CD4-positive, alpha-beta T cell treated with Interleukin-1 beta for 1 hour (primary cell): ENCODE measurements around the gene CCDC167.

ENCODE experiments used
- DNase-seq, 2 donors: peaks; one replicate each; pipeline ENCODE4 v3.0.0-alpha.2; 2020 to 2022

The CCDC167 gene

DNA sequence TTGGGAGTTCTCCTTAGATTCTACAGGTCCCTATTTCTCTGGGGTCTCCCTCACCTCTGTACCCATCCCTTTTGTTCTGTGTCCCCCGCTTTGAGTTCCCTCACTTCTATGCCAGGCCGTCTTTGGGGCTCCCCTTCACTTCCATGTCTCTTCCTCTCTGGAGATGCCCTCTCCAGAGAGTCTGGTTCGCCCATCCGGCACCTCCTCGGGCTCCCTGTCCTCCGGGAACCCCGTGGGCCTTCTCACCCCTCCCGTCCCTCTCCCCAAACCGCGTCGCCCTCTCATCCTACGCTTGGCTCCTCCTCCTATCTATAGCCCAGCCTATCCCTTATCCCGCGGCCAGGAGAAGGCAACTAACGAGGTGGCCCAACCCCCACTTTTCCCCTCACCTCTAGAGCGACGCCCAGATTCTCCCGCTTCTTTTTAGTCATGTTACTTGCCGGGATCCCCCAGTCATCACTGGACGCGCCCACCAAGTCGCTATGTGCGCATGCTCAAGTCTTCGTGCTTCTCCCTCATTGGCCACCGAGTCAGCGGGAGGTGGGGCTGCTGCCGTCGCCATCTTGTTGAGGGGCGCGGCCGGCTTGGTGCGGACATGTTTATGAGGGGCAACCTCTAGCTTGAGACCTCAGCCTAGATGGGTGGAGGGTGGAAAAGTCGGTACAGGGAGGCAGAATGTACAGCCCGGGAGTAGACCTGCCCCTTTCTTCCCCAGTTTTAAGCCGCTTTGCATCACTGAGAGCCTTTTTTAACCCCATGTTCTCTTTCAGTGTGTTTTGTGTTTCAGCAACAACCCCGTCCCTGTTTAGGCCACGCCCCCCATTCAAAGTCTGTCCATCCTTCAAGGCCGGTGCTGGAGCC lies at the start of gene CCDC167:
TSS of gene CCDC167 (minus strand) at position 461 of the 861 bp plus-strand sequence. CDS start at position 431, 30 bp downstream.
- DNase-seq: peak; percentile 96 to 97

DNA sequence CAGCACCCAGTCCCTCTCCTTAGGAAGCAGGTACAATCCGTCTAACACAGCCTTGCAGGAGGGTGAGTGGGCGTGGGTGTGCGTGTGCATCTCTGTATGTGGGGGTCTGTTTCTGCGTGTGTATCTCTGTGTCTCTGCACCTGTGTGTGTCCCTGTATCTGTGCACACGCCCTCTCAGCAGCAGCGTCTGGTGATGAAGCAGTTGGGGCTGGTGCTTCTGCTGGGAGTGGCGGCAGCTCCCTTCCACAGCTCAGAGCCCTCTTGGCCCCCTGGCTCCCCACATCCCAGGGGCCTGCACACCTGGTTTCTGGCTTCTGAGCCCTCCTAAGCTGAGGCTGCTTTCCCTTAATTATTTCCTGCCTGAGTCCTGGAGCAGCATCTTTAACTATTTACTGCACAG lies 49.5 kb upstream of the CCDC167 start:
- no peak for DNase-seq

DNA sequence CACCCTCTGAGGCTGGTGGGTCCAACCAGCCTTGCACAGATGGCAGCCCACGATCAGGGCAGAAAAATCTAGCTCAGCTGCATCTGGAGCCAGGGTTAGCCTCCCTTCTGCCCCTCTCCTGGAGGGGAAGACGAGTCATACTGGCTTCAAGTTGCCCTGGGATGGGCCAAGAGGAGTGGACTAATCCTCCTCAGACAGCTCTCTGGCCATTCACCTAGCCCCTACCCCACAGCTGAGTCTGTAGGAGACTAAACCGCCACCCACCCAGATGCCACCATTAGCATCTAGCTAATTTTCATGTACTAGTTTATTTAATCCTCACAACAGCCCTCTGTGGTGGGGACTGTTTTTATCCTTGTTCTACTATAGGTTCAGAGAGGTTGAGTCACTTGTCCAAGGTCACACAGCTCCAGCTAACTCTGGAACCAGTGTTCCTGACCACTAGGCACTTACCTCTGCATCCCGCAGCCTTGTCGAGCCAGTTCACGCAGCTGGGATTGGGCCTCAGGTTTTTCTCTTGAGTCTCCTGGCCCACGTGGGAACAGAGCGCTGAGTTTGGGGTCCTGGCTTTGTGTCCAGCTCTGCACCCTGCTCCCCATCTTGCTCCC lies 48.5 kb upstream of the CCDC167 start:
- DNase-seq: no peak

DNA sequence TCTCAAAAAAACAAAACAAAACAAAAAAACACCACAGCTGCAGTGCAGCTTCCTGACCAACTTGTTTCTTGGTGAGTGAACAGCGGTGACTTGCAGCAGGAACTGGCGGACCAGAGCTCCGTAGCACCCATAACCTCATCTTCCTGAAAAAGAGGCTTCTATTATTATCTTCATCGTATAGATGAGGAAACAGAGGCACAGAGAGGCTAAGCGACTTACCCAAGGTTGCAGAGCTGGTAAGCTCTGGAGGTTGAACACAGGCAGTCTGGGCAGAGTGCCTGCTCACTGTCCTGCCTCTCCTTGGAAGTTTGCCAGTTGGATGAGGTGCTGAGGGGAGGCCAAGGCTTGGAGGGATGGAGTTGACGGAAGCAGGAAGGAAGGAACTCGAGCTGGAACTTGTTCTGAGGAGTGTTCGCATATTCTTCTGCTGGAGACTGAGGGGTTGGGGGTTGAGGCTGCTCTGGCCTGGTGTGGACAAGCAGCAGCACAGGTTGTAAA lies 47.9 kb upstream of the CCDC167 start:
- DNase-seq: peak; percentile 21 to 34

DNA sequence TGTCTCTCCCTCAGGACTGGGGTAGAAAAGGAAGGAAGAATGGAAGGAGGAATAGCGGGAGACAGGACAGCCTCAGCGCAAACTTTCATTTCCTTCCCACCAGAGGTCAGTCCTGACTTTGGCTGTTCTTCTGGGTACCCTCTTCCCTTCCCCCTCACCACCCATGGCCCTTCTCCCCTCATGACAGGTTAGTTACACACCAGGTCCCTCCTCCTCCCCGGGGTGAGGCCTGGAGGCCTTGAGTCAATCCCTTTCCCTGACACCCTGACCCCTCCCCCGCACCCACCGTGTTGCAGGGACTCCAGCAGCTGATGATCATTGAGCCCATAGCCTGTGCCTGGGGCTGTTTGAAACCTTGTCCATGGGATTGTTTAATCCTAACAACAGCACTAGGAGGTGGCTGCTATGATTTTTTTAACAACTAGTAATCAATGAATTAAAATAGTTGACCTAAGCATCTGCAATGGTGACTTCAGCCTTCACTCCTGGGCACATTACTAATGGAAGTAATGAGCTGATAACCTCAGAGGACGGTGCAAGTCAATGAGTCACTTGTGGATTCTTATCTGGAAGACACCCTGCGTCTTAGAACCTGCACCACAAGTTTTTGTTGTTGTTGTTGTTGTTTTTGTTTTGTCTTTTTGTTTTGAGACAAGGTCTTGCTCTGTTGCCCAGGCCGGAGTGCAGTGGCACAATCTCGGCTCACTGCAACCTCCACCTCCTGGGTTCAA lies 46.6 kb upstream of the CCDC167 start:
- DNase-seq: no peak

DNA sequence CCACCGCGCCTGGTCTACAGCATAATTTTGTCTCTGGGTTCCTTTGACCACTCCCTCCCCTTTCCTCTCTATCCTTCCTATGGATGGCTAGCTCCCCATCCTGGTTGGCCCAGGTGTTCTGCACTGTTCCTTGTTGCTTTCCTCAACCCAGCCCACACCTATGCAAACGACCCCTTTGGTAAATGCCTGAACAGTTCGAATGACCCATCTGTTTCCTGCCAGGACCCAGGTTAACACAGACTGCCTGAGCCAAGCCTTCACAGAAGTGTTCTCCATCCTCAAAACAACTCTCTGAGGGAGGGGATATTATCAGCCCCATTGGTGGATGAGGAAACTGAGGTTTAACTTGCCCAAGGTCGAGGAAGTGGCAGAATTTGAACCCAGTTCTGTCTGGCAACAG lies 44.8 kb upstream of the CCDC167 start:
- no peak for DNase-seq

DNA sequence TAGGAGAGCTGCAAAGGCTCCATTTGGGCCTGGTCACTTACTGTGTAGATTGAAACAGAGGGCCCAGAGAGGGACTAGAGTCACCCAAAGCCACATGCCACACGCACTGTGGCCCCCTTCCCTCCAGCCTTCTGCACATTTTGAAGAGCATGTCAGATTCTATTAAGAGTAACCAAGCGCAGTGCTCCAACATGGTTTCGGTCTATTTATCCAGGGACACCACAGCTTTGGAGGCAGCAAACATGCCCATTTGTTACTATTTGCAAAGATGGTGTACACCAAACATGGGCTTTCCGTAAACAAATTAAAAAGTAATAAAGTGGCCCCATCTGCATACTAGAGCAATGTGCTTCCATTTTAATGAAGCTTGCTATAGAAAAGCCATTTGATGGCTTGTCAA lies 43.7 kb upstream of the CCDC167 start:
- no peak for DNase-seq

DNA sequence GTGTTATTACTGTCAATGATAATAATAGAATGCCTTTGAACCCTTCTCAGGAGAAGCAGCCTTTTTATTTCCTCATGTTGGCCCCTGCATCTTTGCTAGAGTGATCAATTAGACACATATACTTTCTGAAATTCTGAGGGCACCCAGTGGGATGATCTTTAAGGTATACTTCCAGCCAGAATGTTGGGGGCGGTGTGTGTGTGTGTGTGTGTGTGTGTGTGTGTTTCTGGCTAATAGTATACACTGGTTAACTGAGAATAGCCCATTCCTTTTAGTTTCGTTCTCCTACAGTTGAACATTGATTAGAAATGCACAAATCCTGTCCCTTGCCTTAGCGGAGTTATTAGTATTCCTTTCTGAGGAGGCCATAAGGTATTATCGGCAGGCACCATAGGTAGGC lies 41.7 kb upstream of the CCDC167 start:
- no peak for DNase-seq

DNA sequence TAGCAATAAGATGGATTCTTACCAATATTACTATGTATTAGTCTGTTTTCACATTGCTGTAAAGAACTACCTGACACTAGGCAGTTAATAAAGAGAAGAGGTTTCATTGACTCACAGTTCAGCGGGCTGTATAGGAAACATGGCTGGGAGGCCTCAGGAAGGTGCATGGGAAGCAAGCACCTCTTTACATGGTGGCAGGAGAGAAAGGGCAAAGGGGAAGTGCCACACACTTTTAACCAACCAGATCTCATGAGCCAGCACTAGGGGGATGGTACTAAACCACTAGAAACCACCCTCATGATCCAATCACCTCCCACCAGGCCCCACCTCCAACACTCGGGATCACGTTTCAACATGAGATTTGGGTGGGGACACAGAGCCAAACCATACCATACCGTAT lies 40.7 kb upstream of the CCDC167 start:
- no peak for DNase-seq

DNA sequence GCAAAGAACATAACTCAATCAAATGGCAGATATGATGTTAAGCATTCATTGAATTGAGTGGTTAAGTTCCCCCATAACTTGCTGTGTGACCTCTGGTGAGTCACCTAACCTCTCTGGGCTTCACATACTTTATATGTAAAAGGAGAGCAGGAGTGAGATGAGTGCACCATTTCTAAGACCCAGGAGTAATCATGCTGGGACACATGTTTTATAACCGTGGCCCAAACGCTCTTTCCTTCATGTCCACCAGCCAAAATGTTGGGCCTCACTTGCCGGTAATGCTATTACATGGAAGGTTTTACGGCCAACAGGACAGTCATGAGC lies 40.3 kb upstream of the CCDC167 start:
- no peak for DNase-seq

DNA sequence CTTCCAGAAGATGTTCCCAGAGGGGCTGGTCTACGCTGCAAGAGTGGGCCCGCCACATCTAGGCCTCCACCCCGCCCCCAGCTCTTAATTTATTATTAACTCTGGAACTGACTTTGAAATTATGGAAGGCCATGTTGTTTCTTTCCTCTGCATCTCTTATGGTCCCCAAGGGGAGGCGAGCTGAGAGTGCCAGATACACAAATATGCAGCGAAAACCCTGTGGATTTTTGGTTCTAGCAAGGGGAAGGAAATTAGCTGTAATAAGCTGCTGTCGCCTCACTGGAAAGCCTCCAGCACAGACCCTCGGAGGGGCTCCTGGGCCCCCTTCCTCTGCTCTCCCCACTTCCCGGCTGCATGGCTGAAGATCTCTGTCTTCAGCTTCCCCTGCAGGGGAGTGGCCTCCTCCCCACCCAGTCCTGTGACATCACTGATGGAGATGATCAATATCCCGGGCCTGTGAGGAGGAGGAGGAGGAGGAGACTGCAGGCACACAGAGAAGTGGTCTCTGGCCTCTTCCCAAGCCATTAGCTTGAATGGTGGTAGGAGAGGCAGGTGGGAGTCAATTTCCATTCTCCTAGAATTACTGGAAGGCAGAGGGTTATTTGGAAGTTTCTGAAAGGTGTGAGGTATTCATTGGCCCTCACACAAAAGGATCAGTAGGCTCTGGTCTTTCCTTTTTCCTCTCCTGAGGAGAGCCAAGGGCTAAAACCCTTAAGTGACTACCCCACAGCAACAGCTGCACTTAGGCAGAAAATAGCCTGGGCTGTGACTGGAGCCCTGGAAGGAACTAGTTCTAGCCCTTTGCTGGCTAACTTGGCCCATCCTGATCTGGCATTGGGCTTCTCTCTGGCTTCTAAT lies 39.7 kb upstream of the CCDC167 start:
- no peak for DNase-seq

DNA sequence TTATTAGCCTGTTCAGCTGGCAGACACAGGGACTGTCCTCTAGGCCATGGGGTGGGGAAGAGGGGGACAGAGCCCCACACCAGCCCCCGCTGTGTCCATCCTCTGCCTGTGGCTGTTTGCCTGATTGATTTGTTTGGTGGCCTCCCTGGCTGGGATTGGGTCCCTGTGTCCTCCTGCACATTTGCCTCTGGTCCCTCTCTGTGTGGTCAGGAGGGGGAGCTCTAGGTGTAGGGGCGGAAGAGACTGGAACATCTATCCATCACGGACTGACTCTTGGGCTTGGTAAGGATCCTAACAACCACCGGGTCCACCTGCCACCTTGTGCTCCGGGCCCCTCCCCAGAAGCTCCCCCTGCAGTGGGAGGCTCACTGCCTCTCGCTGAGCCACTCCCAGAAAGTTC lies 38.4 kb upstream of the CCDC167 start:
- no peak for DNase-seq

DNA sequence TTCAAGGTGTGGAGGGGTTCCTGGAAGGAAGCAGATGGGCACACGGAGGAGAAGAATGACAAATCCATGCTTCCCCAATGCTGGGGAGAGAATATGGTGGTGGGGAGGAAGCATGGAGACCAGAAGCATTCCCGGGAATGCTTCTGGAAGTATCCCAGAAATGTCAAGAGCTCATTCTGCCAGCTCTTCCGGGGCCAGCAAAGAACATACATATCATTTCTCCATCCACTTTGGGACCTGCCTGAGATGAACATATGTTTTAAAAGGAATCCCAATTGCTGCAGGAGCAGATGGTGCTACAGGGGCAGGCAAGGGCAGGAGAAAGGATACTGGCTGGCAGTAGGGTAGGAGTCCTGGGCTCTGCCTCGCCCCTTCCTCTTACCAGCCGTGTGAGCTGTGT lies 37.9 kb upstream of the CCDC167 start:
- DNase-seq: no peak

DNA sequence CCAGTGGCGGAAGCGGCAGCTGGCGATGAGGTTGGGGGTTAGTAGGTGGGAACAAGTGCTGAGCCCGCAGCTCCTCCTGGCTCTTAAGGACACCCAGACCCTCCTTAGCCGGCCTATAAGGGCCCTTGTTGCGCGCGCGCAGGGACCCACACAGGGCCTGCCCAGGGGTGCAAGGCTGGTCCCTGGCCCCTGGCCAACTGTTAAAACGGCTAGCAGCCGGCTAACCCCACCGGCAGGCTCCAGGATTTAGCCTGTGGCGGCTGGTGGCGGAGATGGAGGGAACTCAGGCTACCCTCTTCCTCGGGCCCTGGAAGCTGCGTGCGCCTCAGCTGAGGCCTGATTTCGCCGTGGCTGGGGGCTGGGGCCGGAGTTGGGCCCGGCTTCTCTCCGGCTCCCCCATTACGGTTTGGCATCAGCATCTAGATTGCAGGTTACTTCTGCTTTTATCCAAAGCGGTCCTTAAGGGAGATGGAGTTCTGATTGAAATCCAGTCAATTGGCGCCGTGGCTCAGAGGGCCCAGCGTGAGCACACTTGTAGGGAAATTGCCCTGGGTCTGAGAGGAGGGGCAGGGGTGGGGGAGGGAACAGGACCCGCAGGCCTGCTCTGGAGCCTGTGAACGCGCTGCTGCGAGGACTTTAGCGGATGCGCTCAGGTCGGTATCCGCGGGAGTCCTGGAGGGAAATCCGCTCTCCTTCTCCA lies 36.9 kb upstream of the CCDC167 start:
- DNase-seq: no peak

DNA sequence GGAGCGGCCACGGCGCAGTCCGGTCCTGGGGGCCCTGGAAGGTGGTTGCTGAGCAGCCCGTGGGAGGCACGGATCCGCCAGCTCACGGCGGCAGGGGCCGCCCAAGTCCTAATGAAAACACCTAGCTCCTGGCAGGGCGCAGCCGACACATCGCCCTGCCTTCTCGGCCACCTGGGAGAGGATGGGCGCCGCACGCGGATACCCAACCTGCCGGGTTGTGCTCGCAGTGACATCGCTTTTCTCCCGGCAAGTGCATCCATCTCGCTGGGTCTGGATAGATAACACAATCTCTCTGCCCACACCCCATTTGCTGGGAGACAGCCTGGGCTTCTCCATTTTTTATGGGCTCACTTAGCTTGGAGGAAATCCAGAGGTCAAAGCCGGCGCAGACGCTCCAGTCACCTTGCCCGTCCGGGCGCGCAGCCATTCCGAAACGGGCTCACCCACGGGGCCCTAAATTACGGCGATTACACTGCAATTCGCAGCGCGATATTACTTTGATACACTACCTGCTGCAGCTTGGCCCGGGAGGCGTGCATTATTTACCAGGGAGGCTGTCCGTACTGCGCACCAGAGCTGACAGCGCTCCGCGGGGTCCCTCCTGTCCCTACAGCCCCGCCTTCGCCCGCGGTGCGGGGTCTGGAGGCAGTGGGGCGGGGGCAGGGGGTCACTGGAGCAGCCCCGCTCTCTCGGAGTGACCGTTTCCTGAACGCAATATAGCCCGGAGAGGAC lies 36.2 kb upstream of the CCDC167 start:
- peak in 1 of 2 donors; percentile 30 for DNase-seq

DNA sequence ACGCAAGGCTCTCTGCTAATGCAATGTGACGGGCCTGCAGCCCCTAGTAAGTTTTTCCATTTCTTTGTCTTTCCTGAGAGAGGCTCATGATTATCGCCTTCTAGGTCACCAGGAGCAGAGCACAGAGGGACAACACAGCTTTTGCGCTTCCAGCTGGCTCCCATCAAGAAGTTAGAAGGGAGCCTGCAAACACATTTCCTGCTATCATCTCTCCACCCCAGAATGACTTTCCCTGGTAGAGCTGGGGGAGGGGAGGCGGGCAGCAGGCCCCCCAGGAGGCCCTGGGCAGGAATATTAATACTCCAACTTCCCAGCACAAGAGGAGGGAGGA lies 35.7 kb upstream of the CCDC167 start:
- DNase-seq: no peak

DNA sequence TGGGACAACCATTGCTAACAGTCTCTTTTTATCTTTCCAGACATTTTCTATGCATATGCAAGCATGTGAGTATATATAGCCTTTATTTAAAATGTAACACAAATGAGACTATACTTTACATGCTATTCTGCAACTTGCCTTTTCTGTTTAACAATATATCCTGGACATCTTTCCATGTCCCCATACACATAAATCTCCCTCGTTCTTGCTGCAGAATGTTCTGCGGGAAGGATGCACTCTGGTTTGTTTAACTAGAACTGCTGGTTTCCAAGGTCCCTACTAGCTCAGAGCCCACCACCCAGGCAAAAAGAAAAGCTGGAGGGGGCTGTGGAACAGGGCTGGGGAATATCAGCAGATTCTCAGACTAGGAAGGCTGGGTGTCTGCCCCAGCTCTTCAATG lies 35.2 kb upstream of the CCDC167 start:
- no peak for DNase-seq

DNA sequence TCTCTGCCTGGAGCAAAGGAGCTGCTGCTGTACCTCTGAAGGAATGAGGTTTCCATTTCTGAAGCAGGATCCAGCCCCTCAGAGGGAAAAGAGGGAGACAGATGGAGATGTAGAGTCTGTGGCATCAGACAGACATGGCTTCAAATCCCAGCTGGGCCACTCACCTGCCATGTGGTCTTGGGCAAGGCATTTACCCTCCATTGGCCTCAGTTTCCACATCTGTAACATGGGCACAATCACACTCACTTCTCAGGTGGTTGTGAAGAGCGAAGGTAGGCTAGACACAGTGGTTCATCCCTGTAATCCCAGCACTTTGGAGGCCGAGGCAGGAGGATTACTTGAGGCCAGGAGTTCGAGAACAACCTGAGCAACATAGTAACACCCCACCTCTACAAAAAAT lies 32.4 kb upstream of the CCDC167 start:
- DNase-seq: no peak

DNA sequence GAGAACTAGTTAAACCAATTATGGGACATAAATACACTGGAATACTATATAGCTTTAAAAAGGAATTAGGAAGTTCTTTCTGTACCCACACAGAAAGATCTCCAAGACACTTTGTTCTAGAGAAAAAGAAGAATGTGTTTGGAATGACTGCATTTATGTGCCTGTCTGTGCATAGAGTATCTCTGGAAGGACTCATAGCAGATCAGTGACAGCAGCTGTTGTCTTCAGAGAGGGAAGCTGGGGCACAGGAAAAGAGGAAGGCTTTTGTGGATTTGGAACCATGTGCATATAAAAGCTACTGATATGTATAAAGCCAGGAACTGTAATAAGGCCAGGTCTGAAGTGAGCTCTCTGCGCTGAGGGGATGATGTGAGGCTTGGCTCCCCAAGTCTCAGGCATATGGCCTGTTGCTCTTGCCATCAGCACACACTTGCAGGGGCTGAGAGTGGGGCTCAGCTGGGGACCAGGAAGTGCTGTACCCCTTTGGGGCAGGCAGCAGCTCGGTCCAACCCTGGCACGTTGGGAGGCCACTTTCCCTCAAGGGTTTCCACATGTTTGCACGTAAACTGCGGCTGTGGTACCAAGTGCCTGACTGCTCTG lies 31.8 kb upstream of the CCDC167 start:
- DNase-seq: no peak

DNA sequence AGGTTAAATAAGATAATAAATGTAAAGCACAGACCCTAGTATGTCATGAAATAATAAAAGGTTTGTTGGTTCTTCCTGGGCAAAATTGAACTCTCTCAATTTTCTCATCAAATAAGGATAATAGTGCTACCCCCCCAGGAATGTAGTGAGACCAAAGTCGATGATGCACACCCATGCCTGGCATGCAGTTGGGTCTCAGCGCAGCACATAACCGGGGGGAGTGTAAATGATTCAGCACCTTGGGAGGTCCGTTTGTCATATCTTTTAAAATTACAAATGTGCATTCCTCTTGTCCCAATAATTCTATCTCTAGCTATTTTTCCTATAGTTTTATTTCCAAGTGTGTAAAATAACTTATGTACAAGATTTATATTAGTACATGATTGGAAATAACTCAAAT lies 31.3 kb upstream of the CCDC167 start:
- DNase-seq: no peak

DNA sequence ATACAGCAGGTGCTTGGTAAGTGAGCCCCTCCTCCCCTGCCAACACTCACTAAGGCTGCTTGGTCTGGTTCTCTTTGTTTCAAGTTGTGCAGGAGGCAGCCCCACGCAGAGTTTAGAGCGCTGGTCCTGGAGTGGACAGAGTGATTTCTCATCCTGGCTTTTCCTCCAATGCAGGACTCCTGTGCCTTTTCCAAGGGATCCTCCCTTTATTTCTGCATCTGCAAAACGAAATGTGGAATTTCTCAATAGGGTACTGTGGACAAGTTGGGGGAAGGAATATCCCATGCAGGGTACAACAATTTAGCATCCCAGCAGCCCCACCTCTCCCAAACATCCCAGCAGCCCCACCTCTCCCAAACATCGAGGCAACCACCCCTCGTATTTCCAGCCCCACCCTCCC lies 30.6 kb upstream of the CCDC167 start:
- no peak for DNase-seq
